GM23338 (cell line): Measurements from ENCODE around the gene NCKAP5. TPM values are rescaled to one million over a fixed set of nuclear protein-coding genes. Genes with fewer than 3 reads are reported as not detected.

ENCODE experiments used
- ATAC-seq: fragments of 200-7000 bp; cut with Tn5 transposase; 3 replicates; pipeline ENCODE4 v1.9.1; 2020
- DNase-seq: peaks from one replicate; pipeline ENCODE4 v3.0.0-alpha.2; 2015; ENCODE audit warnings: low spot score
- H2AFZ ChIP-seq: fragments of 200-600 bp; sonication (generic); 2 replicates; pipeline ENCODE4 v1.8.0; 2016; ENCODE audit warnings: antibody characterized with exemption, mild to moderate bottlenecking, moderate library complexity
- H3F3A ChIP-seq: fragments of 200-600 bp; sonication (generic); replicated peaks from 2 replicates; pipeline ENCODE4 v1.8.0; 2017; ENCODE audit warnings: antibody characterized with exemption, mixed run types, low read depth
- H3K27ac ChIP-seq: fragments of 200-600 bp; sonication (generic); 2 replicates; pipeline ENCODE4 v1.6.1; 2016; ENCODE audit warnings: low read depth
- H3K27me3 ChIP-seq: fragments of 200-600 bp; sonication (generic); 2 replicates; pipeline ENCODE4 v1.8.0; 2016; ENCODE audit warnings: mild to moderate bottlenecking, mixed run types, moderate library complexity; ENCODE audit not compliant: insufficient read depth
- H3K36me3 ChIP-seq: fragments of 200-600 bp; sonication (generic); 2 replicates; pipeline ENCODE4 v1.8.0; 2016; ENCODE audit warnings: mild to moderate bottlenecking; ENCODE audit not compliant: insufficient read depth
- H3K4me1 ChIP-seq: fragments of 200-600 bp; sonication (generic); 2 replicates; pipeline ENCODE4 v1.8.0; 2016; ENCODE audit warnings: mild to moderate bottlenecking, moderate library complexity; ENCODE audit not compliant: insufficient read depth
- H3K4me2 ChIP-seq: fragments of 200-600 bp; sonication (generic); 2 replicates; pipeline ENCODE4 v1.7.1; 2017; ENCODE audit warnings: mixed run types
- H3K4me3 ChIP-seq: fragments of 200-600 bp; sonication (generic); 2 replicates; pipeline ENCODE4 v1.6.1; 2016; ENCODE audit warnings: mixed run types
- H3K79me2 ChIP-seq: fragments of 200-600 bp; sonication (generic); replicated peaks from 2 replicates; pipeline ENCODE4 v1.8.0; 2017; ENCODE audit warnings: mild to moderate bottlenecking; ENCODE audit not compliant: insufficient read depth
- H3K9me2 ChIP-seq: fragments of 200-600 bp; sonication (generic); 2 replicates; pipeline ENCODE4 v1.8.0; 2017; ENCODE audit not compliant: insufficient read depth
- H4K20me1 ChIP-seq: fragments of 200-600 bp; sonication (generic); replicated peaks from 2 replicates; pipeline ENCODE4 v1.8.0; 2017; ENCODE audit warnings: mild to moderate bottlenecking; ENCODE audit not compliant: insufficient read depth
- H3K27ac Mint-ChIP-seq: 2 replicates; pipeline ENCODE4 v1.8.0; 2020; ENCODE audit warnings: inconsistent platforms, mild to moderate bottlenecking, moderate library complexity, mixed read lengths
- H3K27me3 Mint-ChIP-seq: 3 replicates; pipeline ENCODE4 v1.8.0; 2022; ENCODE audit warnings: low read depth, mild to moderate bottlenecking, moderate library complexity, mixed read lengths, inconsistent platforms; ENCODE audit not compliant: insufficient read depth, poor library complexity
- H3K36me3 Mint-ChIP-seq: 3 replicates; pipeline ENCODE4 v1.8.0; 2021; ENCODE audit warnings: low read depth, mild to moderate bottlenecking, inconsistent platforms, moderate library complexity, mixed read lengths
- H3K4me1 Mint-ChIP-seq: 3 replicates; pipeline ENCODE4 v1.8.0; 2020; ENCODE audit warnings: mild to moderate bottlenecking, inconsistent platforms, mixed read lengths
- H3K4me3 Mint-ChIP-seq: 3 replicates; pipeline ENCODE4 v1.8.0; 2021; ENCODE audit warnings: moderate library complexity, mild to moderate bottlenecking, inconsistent platforms, mixed read lengths
- H3K9me3 Mint-ChIP-seq: 3 replicates; pipeline ENCODE4 v1.8.0; 2020; ENCODE audit warnings: moderate library complexity, mild to moderate bottlenecking, inconsistent platforms, mixed read lengths
- CREB1 ChIP-seq: fragments of 250-450 bp; sonication (Bioruptor Pico); IDR thresholded peaks from 2 replicates; pipeline ENCODE4 v1.5.0; 2020; ENCODE audit warnings: low read depth, mild to moderate bottlenecking, moderate library complexity
- ETS1 ChIP-seq: IDR thresholded peaks from 2 replicates; pipeline ENCODE4 v1.6.1; 2016; ENCODE audit warnings: antibody characterized with exemption
- EZH2 ChIP-seq: fragments of 200-600 bp; sonication (generic); IDR thresholded peaks from one replicate; pipeline ENCODE4 v1.8.0; 2017; ENCODE audit warnings: antibody characterized with exemption, mild to moderate bottlenecking, low read depth; ENCODE audit not compliant: unreplicated experiment
- EZH2phosphoT487 ChIP-seq: fragments of 200-600 bp; sonication (generic); IDR thresholded peaks from one replicate; pipeline ENCODE4 v1.8.1; 2018; ENCODE audit warnings: antibody characterized with exemption; ENCODE audit not compliant: unreplicated experiment
- JUNB ChIP-seq: IDR thresholded peaks from one replicate; pipeline ENCODE4 v1.6.1; 2016; ENCODE audit warnings: antibody characterized with exemption; ENCODE audit not compliant: unreplicated experiment
- NANOG ChIP-seq: IDR thresholded peaks from 2 replicates; pipeline ENCODE4 v1.6.1; 2016; ENCODE audit warnings: antibody characterized with exemption, borderline replicate concordance
- POLR2AphosphoS5 ChIP-seq: IDR thresholded peaks from 2 replicates; pipeline ENCODE4 v1.6.1; 2016; ENCODE audit warnings: antibody characterized with exemption, low read depth
- STAT1 ChIP-seq: IDR thresholded peaks from one replicate; pipeline ENCODE4 v1.6.1; 2016; ENCODE audit warnings: antibody characterized with exemption; ENCODE audit not compliant: unreplicated experiment
- ZNF114 ChIP-seq: fragments of 250-450 bp; sonication (Bioruptor Pico); IDR thresholded peaks from 2 replicates; pipeline ENCODE4 v1.5.0; 2020; ENCODE audit warnings: mild to moderate bottlenecking, moderate library complexity
- ZNF331 ChIP-seq: fragments of 250-450 bp; sonication (Bioruptor Pico); IDR thresholded peaks from 2 replicates; pipeline ENCODE4 v1.5.0; 2020; ENCODE audit warnings: low read depth, mild to moderate bottlenecking, moderate library complexity
- polyA plus RNA-seq: library from polyadenylated mRNA; unstranded; fragments of >200 nt; fragmentation: Nextera tagmentation; extraction: Ambion mirVana; gene quantifications from 2 replicates; pipeline ENCODE4 v1.2.1, GENCODE V29; 2016
- total RNA-seq: library from RNA; depleted of rRNA; stranded (reverse); fragments of >200 nt; shearing (Covaris generic); gene quantifications from 2 replicates; pipeline ENCODE4 v1.2.3, GENCODE V29; 2014
- TF ChIP-seq, protein P1 (sequence below): fragments of 250-450 bp; sonication (Bioruptor Pico); IDR thresholded peaks from 2 replicates; pipeline ENCODE4 v1.5.0; 2020; ENCODE audit warnings: mild to moderate bottlenecking, moderate library complexity
- TF ChIP-seq, protein P2 (sequence below), 2 experiments: fragments of 200-600 bp in 1 of 2; sonication (generic) in 1 of 2; conservative IDR thresholded peaks; 2 replicates each; pipeline versions ENCODE4 v1.5.1 to v1.6.1; 2016 to 2017; ENCODE audit warnings: antibody characterized with exemption in 2 of 2, low read depth in 2 of 2, mild to moderate bottlenecking in 2 of 2, moderate library complexity in 1 of 2
- TF ChIP-seq, protein P3 (sequence below): IDR thresholded peaks from one replicate; pipeline ENCODE4 v1.6.1; 2018; ENCODE audit warnings: antibody characterized with exemption; ENCODE audit not compliant: unreplicated experiment

The NCKAP5 gene
- total and polyA plus RNA-seq, 2 experiments from 2014 or later, result 0.34 to 0.73 TPM

- H3K27ac ChIP-seq, result no peak overlapping the region
- H3K4me2 ChIP-seq, result no peak overlapping the region
- no peak for ATAC-seq
Observed at GRCh38 chr2:133040170-133040569, 528.1 kb downstream of the NCKAP5 start.

More at GRCh38 chr2:133040170-133040569, 528.1 kb downstream of the NCKAP5 start:
- Mint-ChIP-seq H3K27ac (no peak overlapping the region), H3K9me3 (peaks cover 4% of the 10 kb centered on the region; the same call in 1 of the 3 replicates), H3K4me1 (no peaks in the 10 kb centered on the region), H3K4me3 (no peak overlapping the region), H3K36me3 (no peaks in the 10 kb centered on the region; the same call in 2 of the 3 replicates), H3K27me3 (no peaks in the 10 kb centered on the region)
- Histone ChIP-seq H3K27me3 (no peaks in the 10 kb centered on the region), H3F3A (no peaks in the 10 kb centered on the region), H3K4me3 (no peak overlapping the region), H3K9me2 (peaks cover 4% of the 10 kb centered on the region; the same call in 1 of the 2 replicates), H3K79me2 (no peaks in the 10 kb centered on the region), H3K4me1 (no peaks in the 10 kb centered on the region), H4K20me1 (no peaks in the 10 kb centered on the region), H3K36me3 (no peaks in the 10 kb centered on the region), H2AFZ (no peak overlapping the region)
- DNase-seq, result no peak
- no peak for TF ChIP-seq ZNF331
- TF ChIP-seq, protein P1, sequence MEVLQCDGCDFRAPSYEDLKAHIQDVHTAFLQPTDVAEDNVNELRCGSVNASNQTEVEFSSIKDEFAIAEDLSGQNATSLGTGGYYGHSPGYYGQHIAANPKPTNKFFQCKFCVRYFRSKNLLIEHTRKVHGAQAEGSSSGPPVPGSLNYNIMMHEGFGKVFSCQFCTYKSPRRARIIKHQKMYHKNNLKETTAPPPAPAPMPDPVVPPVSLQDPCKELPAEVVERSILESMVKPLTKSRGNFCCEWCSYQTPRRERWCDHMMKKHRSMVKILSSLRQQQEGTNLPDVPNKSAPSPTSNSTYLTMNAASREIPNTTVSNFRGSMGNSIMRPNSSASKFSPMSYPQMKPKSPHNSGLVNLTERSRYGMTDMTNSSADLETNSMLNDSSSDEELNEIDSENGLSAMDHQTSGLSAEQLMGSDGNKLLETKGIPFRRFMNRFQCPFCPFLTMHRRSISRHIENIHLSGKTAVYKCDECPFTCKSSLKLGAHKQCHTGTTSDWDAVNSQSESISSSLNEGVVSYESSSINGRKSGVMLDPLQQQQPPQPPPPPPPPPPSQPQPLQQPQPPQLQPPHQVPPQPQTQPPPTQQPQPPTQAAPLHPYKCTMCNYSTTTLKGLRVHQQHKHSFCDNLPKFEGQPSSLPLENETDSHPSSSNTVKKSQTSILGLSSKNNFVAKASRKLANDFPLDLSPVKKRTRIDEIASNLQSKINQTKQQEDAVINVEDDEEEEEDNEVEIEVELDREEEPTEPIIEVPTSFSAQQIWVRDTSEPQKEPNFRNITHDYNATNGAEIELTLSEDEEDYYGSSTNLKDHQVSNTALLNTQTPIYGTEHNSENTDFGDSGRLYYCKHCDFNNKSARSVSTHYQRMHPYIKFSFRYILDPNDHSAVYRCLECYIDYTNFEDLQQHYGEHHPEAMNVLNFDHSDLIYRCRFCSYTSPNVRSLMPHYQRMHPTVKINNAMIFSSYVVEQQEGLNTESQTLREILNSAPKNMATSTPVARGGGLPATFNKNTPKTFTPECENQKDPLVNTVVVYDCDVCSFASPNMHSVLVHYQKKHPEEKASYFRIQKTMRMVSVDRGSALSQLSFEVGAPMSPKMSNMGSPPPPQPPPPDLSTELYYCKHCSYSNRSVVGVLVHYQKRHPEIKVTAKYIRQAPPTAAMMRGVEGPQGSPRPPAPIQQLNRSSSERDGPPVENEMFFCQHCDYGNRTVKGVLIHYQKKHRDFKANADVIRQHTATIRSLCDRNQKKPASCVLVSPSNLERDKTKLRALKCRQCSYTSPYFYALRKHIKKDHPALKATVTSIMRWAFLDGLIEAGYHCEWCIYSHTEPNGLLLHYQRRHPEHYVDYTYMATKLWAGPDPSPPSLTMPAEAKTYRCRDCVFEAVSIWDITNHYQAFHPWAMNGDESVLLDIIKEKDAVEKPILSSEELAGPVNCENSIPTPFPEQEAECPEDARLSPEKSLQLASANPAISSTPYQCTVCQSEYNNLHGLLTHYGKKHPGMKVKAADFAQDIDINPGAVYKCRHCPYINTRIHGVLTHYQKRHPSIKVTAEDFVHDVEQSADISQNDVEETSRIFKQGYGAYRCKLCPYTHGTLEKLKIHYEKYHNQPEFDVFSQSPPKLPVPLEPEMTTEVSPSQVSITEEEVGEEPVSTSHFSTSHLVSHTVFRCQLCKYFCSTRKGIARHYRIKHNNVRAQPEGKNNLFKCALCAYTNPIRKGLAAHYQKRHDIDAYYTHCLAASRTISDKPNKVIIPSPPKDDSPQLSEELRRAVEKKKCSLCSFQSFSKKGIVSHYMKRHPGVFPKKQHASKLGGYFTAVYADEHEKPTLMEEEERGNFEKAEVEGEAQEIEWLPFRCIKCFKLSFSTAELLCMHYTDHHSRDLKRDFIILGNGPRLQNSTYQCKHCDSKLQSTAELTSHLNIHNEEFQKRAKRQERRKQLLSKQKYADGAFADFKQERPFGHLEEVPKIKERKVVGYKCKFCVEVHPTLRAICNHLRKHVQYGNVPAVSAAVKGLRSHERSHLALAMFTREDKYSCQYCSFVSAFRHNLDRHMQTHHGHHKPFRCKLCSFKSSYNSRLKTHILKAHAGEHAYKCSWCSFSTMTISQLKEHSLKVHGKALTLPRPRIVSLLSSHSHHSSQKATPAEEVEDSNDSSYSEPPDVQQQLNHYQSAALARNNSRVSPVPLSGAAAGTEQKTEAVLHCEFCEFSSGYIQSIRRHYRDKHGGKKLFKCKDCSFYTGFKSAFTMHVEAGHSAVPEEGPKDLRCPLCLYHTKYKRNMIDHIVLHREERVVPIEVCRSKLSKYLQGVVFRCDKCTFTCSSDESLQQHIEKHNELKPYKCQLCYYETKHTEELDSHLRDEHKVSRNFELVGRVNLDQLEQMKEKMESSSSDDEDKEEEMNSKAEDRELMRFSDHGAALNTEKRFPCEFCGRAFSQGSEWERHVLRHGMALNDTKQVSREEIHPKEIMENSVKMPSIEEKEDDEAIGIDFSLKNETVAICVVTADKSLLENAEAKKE (CRISPR knock-in tag), result no peak
- no peak for TF ChIP-seq POLR2AphosphoS5
- TF ChIP-seq, protein P2, sequence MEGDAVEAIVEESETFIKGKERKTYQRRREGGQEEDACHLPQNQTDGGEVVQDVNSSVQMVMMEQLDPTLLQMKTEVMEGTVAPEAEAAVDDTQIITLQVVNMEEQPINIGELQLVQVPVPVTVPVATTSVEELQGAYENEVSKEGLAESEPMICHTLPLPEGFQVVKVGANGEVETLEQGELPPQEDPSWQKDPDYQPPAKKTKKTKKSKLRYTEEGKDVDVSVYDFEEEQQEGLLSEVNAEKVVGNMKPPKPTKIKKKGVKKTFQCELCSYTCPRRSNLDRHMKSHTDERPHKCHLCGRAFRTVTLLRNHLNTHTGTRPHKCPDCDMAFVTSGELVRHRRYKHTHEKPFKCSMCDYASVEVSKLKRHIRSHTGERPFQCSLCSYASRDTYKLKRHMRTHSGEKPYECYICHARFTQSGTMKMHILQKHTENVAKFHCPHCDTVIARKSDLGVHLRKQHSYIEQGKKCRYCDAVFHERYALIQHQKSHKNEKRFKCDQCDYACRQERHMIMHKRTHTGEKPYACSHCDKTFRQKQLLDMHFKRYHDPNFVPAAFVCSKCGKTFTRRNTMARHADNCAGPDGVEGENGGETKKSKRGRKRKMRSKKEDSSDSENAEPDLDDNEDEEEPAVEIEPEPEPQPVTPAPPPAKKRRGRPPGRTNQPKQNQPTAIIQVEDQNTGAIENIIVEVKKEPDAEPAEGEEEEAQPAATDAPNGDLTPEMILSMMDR (conservative IDR thresholded peaks at IDR 0.05; ENCODE audit: low read depth in 2 of 2), result no peak
- TF ChIP-seq ZNF114 (CRISPR knock-in tag), result no peak
- no peak for TF ChIP-seq EZH2phosphoT487
- TF ChIP-seq, protein P3, sequence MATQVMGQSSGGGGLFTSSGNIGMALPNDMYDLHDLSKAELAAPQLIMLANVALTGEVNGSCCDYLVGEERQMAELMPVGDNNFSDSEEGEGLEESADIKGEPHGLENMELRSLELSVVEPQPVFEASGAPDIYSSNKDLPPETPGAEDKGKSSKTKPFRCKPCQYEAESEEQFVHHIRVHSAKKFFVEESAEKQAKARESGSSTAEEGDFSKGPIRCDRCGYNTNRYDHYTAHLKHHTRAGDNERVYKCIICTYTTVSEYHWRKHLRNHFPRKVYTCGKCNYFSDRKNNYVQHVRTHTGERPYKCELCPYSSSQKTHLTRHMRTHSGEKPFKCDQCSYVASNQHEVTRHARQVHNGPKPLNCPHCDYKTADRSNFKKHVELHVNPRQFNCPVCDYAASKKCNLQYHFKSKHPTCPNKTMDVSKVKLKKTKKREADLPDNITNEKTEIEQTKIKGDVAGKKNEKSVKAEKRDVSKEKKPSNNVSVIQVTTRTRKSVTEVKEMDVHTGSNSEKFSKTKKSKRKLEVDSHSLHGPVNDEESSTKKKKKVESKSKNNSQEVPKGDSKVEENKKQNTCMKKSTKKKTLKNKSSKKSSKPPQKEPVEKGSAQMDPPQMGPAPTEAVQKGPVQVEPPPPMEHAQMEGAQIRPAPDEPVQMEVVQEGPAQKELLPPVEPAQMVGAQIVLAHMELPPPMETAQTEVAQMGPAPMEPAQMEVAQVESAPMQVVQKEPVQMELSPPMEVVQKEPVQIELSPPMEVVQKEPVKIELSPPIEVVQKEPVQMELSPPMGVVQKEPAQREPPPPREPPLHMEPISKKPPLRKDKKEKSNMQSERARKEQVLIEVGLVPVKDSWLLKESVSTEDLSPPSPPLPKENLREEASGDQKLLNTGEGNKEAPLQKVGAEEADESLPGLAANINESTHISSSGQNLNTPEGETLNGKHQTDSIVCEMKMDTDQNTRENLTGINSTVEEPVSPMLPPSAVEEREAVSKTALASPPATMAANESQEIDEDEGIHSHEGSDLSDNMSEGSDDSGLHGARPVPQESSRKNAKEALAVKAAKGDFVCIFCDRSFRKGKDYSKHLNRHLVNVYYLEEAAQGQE, result no peak
- TF ChIP-seq NANOG, result no peak
- TF ChIP-seq STAT1, result no peak
- no peak for TF ChIP-seq CREB1 (CRISPR knock-in tag)
- TF ChIP-seq JUNB, result no peak
- TF ChIP-seq EZH2, result no peak
- no peak for TF ChIP-seq ETS1
